ENCODE measurements around the gene IL36RN. TPM values are rescaled to one million over a fixed set of nuclear protein-coding genes. Genes with fewer than 3 reads are reported as not detected.

The IL36RN gene
- total RNA-seq: not detected

GRCh38 chr2:113058998-113059960 lies at the start of gene IL36RN:
Gene IL36RN, plus strand, starts transcription at chr2:113059198. Its CDS starts 241 bp downstream, at chr2:113059439.
- no peak within 1 kb of the TSS for H3K27ac ChIP-seq
- TF ChIP-seq CTCF (IDR thresholded peaks at IDR 0.05) (no peak), POLR2A (IDR thresholded peaks at IDR 0.05) (no peak), POLR2AphosphoS5 (IDR thresholded peaks at IDR 0.05) (no peak)
- no peak within 1 kb of the TSS for H3K4me3 ChIP-seq
- H3K36me3 ChIP-seq: no peaks in the 10 kb centered on the region
- no peak for DNase-seq (ENCODE audit: low spot score in 2 of 2)
- peaks cover 4 to 13% of the 10 kb centered on the region in 2 donors for H3K9me3 ChIP-seq
- no peaks in the 10 kb centered on the region for H3K4me1 ChIP-seq
- H3K27me3 ChIP-seq: no peaks in the 10 kb centered on the region
- intact Hi-C loops (cut with DNase I; ENCODE audit: low total_unique reads): no loop called here

DNA sequence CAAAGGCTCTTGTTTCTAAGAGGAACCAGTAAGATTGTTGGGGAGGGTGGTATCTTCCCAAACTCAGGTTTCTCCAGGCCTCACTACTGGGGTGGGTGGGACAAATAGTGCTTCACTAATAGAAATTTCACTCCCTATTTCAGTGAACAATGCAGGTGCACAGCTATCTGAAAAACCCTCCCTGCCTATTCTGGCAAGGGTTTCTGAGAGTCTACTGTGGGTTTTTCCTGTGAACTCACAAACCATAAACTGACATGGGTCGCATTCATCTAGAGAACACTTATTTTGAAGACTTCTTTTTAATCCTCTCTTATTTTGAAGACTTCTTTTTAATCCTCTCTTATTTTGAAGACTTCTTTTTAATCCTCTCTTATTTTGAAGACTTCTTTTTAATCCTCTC lies 49.4 kb upstream of the IL36RN start:
- TF ChIP-seq POLR2AphosphoS5 (IDR thresholded peaks at IDR 0.05) (no peak), POLR2A (IDR thresholded peaks at IDR 0.05) (no peak)
- no peaks in the 10 kb centered on the region for H3K36me3 ChIP-seq
- H3K4me3 ChIP-seq: no peak overlapping the region
- no peak overlapping the region for H3K27ac ChIP-seq
- no peak for DNase-seq (ENCODE audit: low spot score in 2 of 2)
- H3K9me3 ChIP-seq: no peaks in the 10 kb centered on the region
- intact Hi-C loops (cut with DNase I; ENCODE audit: low total_unique reads): no loop called here
- no peaks in the 10 kb centered on the region for H3K27me3 ChIP-seq
- no peaks in the 10 kb centered on the region for H3K4me1 ChIP-seq

GRCh38 chr2:113010088-113010487 lies 48.9 kb upstream of the IL36RN start:
- TF ChIP-seq POLR2A (IDR thresholded peaks at IDR 0.05): no peak
- TF ChIP-seq POLR2AphosphoS5 (IDR thresholded peaks at IDR 0.05): no peak
- TF ChIP-seq CTCF (IDR thresholded peaks at IDR 0.05): no peak
- H3K9me3 ChIP-seq: no peaks in the 10 kb centered on the region
- no peak for DNase-seq (ENCODE audit: low spot score in 2 of 2)
- H3K36me3 ChIP-seq: no peaks in the 10 kb centered on the region
- no peaks in the 10 kb centered on the region for H3K27me3 ChIP-seq
- intact Hi-C loops (cut with DNase I; ENCODE audit: low total_unique reads): no loop called here
- H3K27ac ChIP-seq: no peak overlapping the region
- H3K4me1 ChIP-seq: no peaks in the 10 kb centered on the region
- no peak overlapping the region for H3K4me3 ChIP-seq

DNA sequence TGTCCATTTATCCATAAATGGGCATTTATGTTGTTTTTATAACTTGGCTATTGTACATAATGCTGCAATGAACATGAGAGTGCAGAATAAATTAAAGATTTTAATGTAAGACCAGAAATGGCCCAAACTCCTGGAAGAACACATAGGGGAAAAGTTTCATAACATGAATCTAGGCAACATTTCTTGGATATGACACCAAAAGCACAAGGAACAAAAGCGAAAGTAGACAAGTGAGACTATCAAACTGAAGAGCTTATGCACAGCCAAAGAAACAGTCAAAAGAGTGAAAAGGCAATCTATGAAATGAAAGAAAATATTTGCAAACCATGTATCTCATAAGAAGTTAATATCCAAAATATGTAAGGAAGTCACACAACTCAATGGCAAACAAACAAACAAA lies 47.9 kb upstream of the IL36RN start:
- H3K27ac ChIP-seq: no peak overlapping the region
- intact Hi-C loops (cut with DNase I; ENCODE audit: low total_unique reads): no loop called here
- DNase-seq (ENCODE audit: low spot score in 2 of 2): no peak
- no peaks in the 10 kb centered on the region for H3K36me3 ChIP-seq
- H3K9me3 ChIP-seq: no peaks in the 10 kb centered on the region
- H3K4me3 ChIP-seq: no peak overlapping the region
- no peak for TF ChIP-seq POLR2A (IDR thresholded peaks at IDR 0.05)
- TF ChIP-seq CTCF (IDR thresholded peaks at IDR 0.05): no peak
- no peak for TF ChIP-seq POLR2AphosphoS5 (IDR thresholded peaks at IDR 0.05)
- no peaks in the 10 kb centered on the region for H3K4me1 ChIP-seq
- H3K27me3 ChIP-seq: no peaks in the 10 kb centered on the region

DNA sequence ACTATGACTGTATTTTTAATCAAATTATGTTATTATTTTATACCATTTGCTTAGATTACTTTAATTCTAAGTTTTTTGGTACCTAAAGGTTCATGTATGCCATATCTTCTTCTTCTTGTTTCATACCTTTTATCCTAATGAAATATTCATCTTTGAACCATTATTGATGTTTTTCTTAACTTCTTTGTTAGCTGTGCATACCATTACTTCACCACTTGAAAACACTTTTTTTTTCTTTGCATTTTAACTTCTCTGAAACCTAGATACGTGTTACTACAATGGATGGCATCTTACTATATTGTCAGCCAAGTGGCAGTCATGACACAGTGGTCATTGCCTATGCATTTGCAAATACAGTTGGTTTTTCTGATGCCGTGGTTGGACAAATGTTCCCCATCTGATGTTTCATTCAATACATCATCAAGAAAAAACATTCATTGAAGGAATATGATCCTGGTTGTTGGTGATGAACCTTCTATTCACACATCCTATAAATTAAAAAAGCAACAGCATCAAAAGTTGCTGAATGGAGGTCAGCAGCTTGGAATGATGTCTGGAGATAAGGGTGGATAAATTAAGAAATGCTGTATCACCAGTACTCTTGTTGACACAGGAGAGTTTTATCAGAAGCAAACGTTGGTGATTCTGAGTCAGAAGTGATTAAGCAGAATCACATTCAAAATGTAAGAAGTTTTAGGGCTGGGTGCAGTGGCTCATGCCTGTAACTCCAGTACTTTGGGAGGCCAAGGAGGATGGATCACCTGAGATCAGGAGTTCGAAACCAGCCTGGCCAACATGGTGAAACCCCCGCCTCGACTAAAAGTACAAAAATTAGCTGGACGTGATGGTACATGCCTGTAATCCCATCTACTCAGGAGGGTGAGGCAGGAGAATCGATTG lies 46.3 kb upstream of the IL36RN start:
- H3K27me3 ChIP-seq: no peaks in the 10 kb centered on the region
- H3K4me1 ChIP-seq: no peaks in the 10 kb centered on the region
- H3K27ac ChIP-seq: no peak overlapping the region
- H3K4me3 ChIP-seq: no peak overlapping the region
- no peaks in the 10 kb centered on the region for H3K36me3 ChIP-seq
- TF ChIP-seq POLR2AphosphoS5 (IDR thresholded peaks at IDR 0.05): no peak
- TF ChIP-seq CTCF (IDR thresholded peaks at IDR 0.05): no peak
- no peak for TF ChIP-seq POLR2A (IDR thresholded peaks at IDR 0.05)
- intact Hi-C loops (cut with DNase I; ENCODE audit: low total_unique reads): no loop called here
- H3K9me3 ChIP-seq: no peaks in the 10 kb centered on the region
- no peak for DNase-seq (ENCODE audit: low spot score in 2 of 2)

Data from breast epithelium (tissue), 4 donors.